HG03432 (cell line): ENCODE results near the gene LRMDA.

Experiments
- ATAC-seq: cut with Tn5 transposase; IDR thresholded peaks from one replicate; pipeline ENCODE4 v1.9.1; 2021; ENCODE audit warnings: mild to moderate bottlenecking, moderate library complexity; ENCODE audit not compliant: unreplicated experiment

The LRMDA gene

GRCh38 chr10:75418712-75419111 lies 12.7 kb upstream of the LRMDA start:
- ATAC-seq = no peak

GRCh38 chr10:75422913-75423312 lies 8.5 kb upstream of the LRMDA start:
- no peak for ATAC-seq

DNA sequence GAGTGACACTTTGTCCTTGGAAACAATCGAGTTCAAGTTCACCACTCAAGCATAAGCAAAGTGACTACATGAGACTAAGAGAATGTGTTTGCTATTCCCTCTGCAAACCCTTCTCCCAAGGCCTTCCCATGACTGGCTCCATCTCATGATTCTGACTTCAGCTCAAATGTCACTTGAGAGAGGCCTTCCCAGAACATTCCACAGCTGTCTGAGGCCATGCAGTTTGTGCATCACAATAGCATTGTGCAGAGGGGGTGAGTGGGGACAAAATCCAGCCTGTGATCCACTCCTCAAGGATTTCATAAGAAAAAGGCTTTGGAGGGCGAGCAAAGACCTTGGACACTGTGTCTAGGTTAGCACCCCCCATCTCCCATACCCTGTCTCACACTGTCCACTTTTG lies 6.9 kb upstream of the LRMDA start:
- no peak for ATAC-seq

- no peak for ATAC-seq
Observed at GRCh38 chr10:75425291-75426079, 5.9 kb upstream of the LRMDA start.

DNA sequence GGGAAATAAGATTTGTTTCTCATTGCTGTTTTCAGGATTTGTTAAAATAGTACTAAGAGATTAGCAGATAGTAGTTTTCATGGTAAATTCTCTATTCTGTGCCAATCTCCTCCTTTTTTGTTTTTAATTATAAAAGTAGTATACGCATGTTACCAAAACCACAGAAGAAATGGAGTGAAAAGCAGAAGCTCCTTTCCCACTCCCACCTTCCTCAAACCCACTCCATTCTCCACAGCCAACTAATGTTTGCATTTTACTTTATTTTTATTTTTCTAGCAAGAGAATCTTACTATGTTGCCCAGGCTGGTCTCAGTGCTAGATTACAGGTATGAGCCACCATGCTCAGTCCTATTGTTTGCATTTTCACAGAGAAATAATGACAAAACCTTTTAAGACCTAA lies 4.5 kb upstream of the LRMDA start:
- ATAC-seq = no peak

GRCh38 chr10:75427951-75428350 lies 3.5 kb upstream of the LRMDA start:
- no peak for ATAC-seq

DNA sequence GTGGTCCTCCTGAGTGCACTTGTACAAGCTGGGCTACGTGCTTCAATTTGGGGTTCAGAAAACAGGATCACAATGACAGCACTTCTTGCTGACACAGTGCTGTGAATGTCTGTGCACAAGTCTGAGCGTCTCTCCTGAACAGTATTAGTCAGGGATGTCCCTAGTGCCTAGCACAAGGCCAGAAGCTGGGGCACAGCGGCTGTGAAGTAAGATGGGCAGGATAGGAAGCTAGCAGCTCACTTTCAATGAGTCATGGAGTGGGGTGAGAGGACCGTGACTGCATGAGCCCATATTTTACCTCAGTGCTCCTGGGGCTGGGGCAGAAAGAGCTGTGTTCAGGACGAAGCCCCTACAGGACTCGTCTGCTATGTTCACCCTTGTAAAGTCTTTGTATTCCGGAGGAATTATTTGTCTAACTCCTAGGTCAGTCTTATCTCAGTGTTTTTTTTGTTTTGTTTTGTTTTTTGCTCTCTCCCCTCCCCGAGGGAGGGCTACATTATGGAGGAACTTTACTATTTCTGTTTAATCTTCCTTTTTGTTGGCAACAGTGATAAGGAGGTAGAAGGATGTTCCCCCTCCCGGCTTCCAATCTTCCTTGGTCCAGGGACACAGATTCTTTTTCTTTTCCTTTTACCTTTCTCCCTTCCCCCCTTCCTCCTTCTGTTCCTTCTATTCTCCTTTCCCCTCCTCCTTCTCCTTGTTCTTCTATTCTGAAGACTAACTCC lies 2.8 kb upstream of the LRMDA start:
- peak; percentile 67 for ATAC-seq

DNA sequence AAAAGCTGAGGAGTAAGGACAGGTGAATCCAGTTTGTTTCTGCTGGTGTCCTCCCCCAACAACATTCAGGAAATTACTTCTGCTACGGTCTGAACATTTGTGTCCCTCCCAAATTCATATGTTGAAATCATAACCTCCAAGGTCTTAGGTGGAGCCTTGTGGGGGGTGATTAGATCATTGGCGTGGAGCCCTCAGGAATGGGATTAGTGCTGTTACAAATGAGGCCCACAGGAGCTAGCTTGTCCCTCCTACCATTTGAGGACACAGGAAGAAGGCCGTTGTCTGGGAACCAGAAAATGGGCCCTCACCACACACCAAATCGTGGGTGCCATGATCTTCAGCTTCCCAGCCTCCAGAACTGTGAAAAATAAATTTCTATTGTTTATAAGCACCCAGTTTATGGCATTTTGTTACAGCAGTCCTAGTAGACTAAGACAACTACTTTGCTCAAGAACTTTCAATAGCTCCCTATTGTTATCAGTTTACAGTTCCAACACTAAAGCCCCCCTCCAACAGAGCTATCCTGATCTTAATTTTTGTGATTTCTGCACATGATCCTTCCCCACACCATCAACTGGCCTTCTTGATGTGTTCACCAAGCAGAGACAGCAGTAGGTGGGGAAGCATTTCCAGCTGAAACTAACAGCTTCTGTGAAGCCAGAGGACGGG lies 2.1 kb upstream of the LRMDA start:
- ATAC-seq = no peak

GRCh38 chr10:75430000-75430763 lies 1.2 kb upstream of the LRMDA start:
- ATAC-seq = no peak

DNA sequence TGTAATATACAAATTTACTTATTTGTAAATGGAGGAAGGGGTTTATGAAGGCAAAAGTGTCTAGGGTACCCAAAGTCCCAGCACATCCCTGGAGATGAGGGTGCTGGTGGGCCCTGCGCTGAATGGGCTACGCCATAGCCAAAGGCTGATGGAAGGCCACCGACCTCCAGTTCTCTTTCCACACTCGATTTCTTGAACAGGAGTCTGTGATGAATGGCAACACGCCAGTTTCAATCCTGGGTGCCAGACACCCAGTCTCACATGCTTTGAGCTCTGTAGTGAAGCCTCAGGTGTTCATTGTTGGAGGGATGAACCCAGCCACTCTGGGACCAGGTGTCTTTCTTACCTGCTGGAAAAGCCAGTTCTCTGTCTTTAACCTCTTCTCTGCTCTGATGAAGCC lies 752 bp downstream of the LRMDA start:
- no peak for ATAC-seq

GRCh38 chr10:75432763-75433162 lies 1.3 kb downstream of the LRMDA start:
- no peak for ATAC-seq

GRCh38 chr10:75433216-75433615 lies 1.8 kb downstream of the LRMDA start:
- no peak for ATAC-seq

GRCh38 chr10:75434291-75434690 lies 2.9 kb downstream of the LRMDA start:
- no peak for ATAC-seq

- ATAC-seq = no peak
Observed at GRCh38 chr10:75435291-75435690, 3.9 kb downstream of the LRMDA start.

DNA sequence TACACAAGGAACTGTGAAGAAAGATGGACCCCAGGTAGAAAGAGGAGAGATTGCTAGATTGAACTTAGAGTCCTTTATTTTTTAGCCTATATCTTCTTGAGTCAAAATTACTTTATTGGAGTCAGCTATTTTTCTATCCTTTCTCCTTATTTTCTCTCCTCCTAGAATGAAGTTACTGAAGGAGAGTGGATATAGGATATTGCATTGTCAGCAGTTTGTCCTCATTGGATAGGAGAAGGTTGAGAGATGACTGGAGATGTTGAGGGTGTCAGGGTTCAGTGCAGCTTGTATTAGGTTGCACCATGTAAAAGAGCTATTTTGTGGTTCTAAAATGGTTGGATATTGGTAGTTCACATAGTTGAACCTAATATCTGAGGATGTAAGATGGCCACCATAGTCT lies 5.5 kb downstream of the LRMDA start:
- ATAC-seq = no peak

GRCh38 chr10:75437693-75438092 lies 6.3 kb downstream of the LRMDA start:
- no peak for ATAC-seq

DNA sequence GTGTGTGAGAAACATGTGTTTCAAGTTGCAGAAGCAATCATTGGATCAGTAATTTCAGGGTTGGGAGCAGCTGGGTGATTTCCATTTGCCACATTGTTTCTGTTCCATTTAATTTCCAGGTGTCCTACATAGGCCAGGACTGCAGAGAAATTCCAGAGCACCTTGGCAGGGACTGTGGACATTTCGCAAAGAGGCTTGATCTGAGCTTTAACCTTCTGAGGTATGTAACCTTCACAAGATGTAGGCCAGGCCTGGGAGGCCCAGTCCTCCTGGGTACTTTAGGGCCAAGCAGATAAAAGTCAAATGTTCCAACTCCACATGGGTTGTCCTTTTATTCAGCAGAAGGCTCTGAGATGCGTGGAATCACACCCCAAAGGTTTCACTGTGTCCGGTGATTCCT lies 6.9 kb downstream of the LRMDA start:
- ATAC-seq = no peak

GRCh38 chr10:75439811-75440210 lies 8.4 kb downstream of the LRMDA start:
- ATAC-seq = no peak

GRCh38 chr10:75440271-75440793 lies 8.9 kb downstream of the LRMDA start:
- ATAC-seq = no peak

- ATAC-seq = no peak
Observed at GRCh38 chr10:75441196-75441595, 9.8 kb downstream of the LRMDA start.

- no peak for ATAC-seq
Observed at GRCh38 chr10:75441682-75442081, 10.3 kb downstream of the LRMDA start.
